Loucy (cell line): ENCODE measurements around the gene LAMB3.

Experiments
- H2AFZ ChIP-seq: fragments of 200-600 bp; sonication (generic); 2 replicates; pipeline ENCODE4 v1.6.0; 2016; ENCODE audit warnings: antibody characterized with exemption, mild to moderate bottlenecking, low read length, moderate library complexity
- H3F3A ChIP-seq: fragments of 200-600 bp; 2 replicates; pipeline ENCODE4 v1.6.0; 2016; ENCODE audit warnings: antibody characterized with exemption, low read depth, mild to moderate bottlenecking
- H3K27me3 ChIP-seq: fragments of 200-600 bp; sonication (generic); 2 replicates; pipeline ENCODE4 v1.6.1; 2014; ENCODE audit warnings: low read length, mild to moderate bottlenecking; ENCODE audit not compliant: insufficient read depth, poor library complexity, severe bottlenecking
- H3K36me3 ChIP-seq: fragments of 200-600 bp; sonication (generic); 2 replicates; pipeline ENCODE4 v1.6.1; 2016; ENCODE audit warnings: low read length; ENCODE audit not compliant: insufficient read depth
- H3K4me1 ChIP-seq: fragments of 200-600 bp; sonication (generic); 2 replicates; pipeline ENCODE4 v1.5.1; 2014; ENCODE audit warnings: low read length, mild to moderate bottlenecking; ENCODE audit not compliant: insufficient read depth, poor library complexity, severe bottlenecking
- H3K4me2 ChIP-seq: fragments of 200-600 bp; sonication (generic); 2 replicates; pipeline ENCODE4 v1.6.0; 2014; ENCODE audit warnings: antibody characterized with exemption, low read length, low read depth, mild to moderate bottlenecking; ENCODE audit not compliant: poor library complexity, severe bottlenecking
- H3K4me3 ChIP-seq: fragments of 200-600 bp; sonication (generic); 2 replicates; pipeline ENCODE4 v1.5.1; 2014; ENCODE audit warnings: low read length, mild to moderate bottlenecking, mixed read lengths; ENCODE audit not compliant: poor library complexity, severe bottlenecking
- H3K79me2 ChIP-seq: fragments of 200-600 bp; sonication (generic); 2 replicates; pipeline ENCODE4 v1.6.1; 2014; ENCODE audit warnings: low read length; ENCODE audit not compliant: insufficient read depth
- H3K9ac ChIP-seq: fragments of 200-600 bp; sonication (generic); 2 replicates; pipeline ENCODE4 v1.6.0; 2014; ENCODE audit warnings: mild to moderate bottlenecking, low read depth, low read length, moderate library complexity; ENCODE audit not compliant: poor library complexity, severe bottlenecking
- H3K9me2 ChIP-seq: fragments of 200-600 bp; sonication (generic); replicated peaks from 2 replicates; pipeline ENCODE4 v1.6.1; 2016; ENCODE audit warnings: low read depth, low read length, mixed read lengths
- H3K9me3 ChIP-seq: fragments of 200-600 bp; sonication (generic); 2 replicates; pipeline ENCODE4 v1.6.1; 2014; ENCODE audit warnings: mild to moderate bottlenecking, antibody characterized with exemption, low read length, low read depth; ENCODE audit not compliant: insufficient read depth
- H4K20me1 ChIP-seq: fragments of 200-600 bp; sonication (generic); 2 replicates; pipeline ENCODE4 v1.6.0; 2014; ENCODE audit warnings: antibody characterized with exemption, low read length, mild to moderate bottlenecking; ENCODE audit not compliant: insufficient read depth, poor library complexity, severe bottlenecking
- CTCF ChIP-seq: fragments of 200-600 bp; sonication (generic); conservative IDR thresholded peaks from 2 replicates; pipeline ENCODE4 v1.5.1; 2014; ENCODE audit warnings: mild to moderate bottlenecking, antibody characterized with exemption, low read length
- EZH2phosphoT487 ChIP-seq: fragments of 200-600 bp; IDR thresholded peaks from 2 replicates; pipeline ENCODE4 v1.6.1; 2018; ENCODE audit warnings: antibody characterized with exemption, mild to moderate bottlenecking, moderate library complexity, borderline replicate concordance

Gene LAMB3

GRCh38 chr1:209612646-209613399 lies 39.4 kb downstream of the LAMB3 start:
- Histone ChIP-seq H3K9me2 (no peaks in the 10 kb centered on the region), H3K4me1 (no peaks in the 10 kb centered on the region), H3K9ac (no peak overlapping the region), H3K4me2 (no peak overlapping the region), H2AFZ (no peak overlapping the region), H4K20me1 (no peaks in the 10 kb centered on the region), H3F3A (no peaks in the 10 kb centered on the region), H3K4me3 (no peak overlapping the region), H3K36me3 (no peaks in the 10 kb centered on the region), H3K79me2 (no peaks in the 10 kb centered on the region), H3K27me3 (no peaks in the 10 kb centered on the region), H3K9me3 (no peaks in the 10 kb centered on the region)
- TF ChIP-seq CTCF (no peak), EZH2phosphoT487 (no peak)

- no peaks in the 10 kb centered on the region for H4K20me1 ChIP-seq
- no peaks in the 10 kb centered on the region for H3K9me2 ChIP-seq
- H3K4me1 ChIP-seq = no peaks in the 10 kb centered on the region
- TF ChIP-seq CTCF (no peak), EZH2phosphoT487 (no peak)
- H3K9ac ChIP-seq = no peak overlapping the region
- H3K9me3 ChIP-seq = no peaks in the 10 kb centered on the region
- H3F3A ChIP-seq = no peaks in the 10 kb centered on the region
- no peaks in the 10 kb centered on the region for H3K36me3 ChIP-seq
- H3K27me3 ChIP-seq = no peaks in the 10 kb centered on the region
- no peak overlapping the region for H3K4me3 ChIP-seq
- no peak overlapping the region for H3K4me2 ChIP-seq
- no peaks in the 10 kb centered on the region for H3K79me2 ChIP-seq
- no peak overlapping the region for H2AFZ ChIP-seq
Observed at GRCh38 chr1:209611771-209612570, 40.3 kb downstream of the LAMB3 start.

GRCh38 chr1:209610631-209610905 lies 41.7 kb downstream of the LAMB3 start:
- TF ChIP-seq CTCF (no peak), EZH2phosphoT487 (no peak)

More at GRCh38 chr1:209610631-209610905, 41.7 kb downstream of the LAMB3 start:
- no peak overlapping the region for H3K9ac ChIP-seq
- H3K9me3 ChIP-seq = no peaks in the 10 kb centered on the region
- H3K4me1 ChIP-seq = no peaks in the 10 kb centered on the region
- no peaks in the 10 kb centered on the region for H3K36me3 ChIP-seq
- no peaks in the 10 kb centered on the region for H3K9me2 ChIP-seq
- no peaks in the 10 kb centered on the region for H3F3A ChIP-seq
- no peak overlapping the region for H2AFZ ChIP-seq
- H3K4me3 ChIP-seq = no peak overlapping the region
- H3K79me2 ChIP-seq = no peaks in the 10 kb centered on the region
- no peak overlapping the region for H3K4me2 ChIP-seq
- no peaks in the 10 kb centered on the region for H4K20me1 ChIP-seq
- H3K27me3 ChIP-seq = no peaks in the 10 kb centered on the region
